ENCODE measurements around the gene SLC30A10. TPM values are rescaled to one million over a fixed set of nuclear protein-coding genes. Genes with fewer than 3 reads are reported as not detected.
"Not testable (repeated sequence)": the region's sequence is repeated elsewhere in the genome, so short reads cannot be mapped to it uniquely, and the experiment has no call there.

The SLC30A10 gene
- polyA plus RNA-seq, 1 experiment = not detected

GRCh38 chr1:219940707-219941106 lies 12.3 kb upstream of the SLC30A10 start:
- Histone ChIP-seq H3K9me3 (ENCODE audit: control insufficient read depth, insufficient read depth, low read length) (no peaks in the 10 kb centered on the region), H3K4me3 (ENCODE audit: low read depth, low read length) (no peak overlapping the region), H3K27me3 (ENCODE audit: control insufficient read depth, insufficient read depth, low read length) (peaks cover 4% of the 10 kb centered on the region), H3K27ac (ENCODE audit: low read depth, low read length) (no peak overlapping the region)
- ChIA-PET POLR2A (no interaction called here), CTCF (no interaction called here)
- TF ChIP-seq CTCF (IDR thresholded peaks at IDR 0.05; ENCODE audit: low read depth, low read length) = no peak
- no peak for DNase-seq (ENCODE audit: low read depth, low spot score)

- CTCF ChIA-PET = no interaction called here
- DNase-seq (ENCODE audit: low read depth, low spot score) = no peak
- no peak overlapping the region for H3K27ac ChIP-seq (ENCODE audit: low read depth, low read length)
- peaks cover 4% of the 10 kb centered on the region for H3K27me3 ChIP-seq (ENCODE audit: control insufficient read depth, insufficient read depth, low read length)
- no peaks in the 10 kb centered on the region for H3K9me3 ChIP-seq (ENCODE audit: control insufficient read depth, insufficient read depth, low read length)
- POLR2A ChIA-PET = no interaction called here
- TF ChIP-seq CTCF (IDR thresholded peaks at IDR 0.05; ENCODE audit: low read depth, low read length) = no peak
- H3K4me3 ChIP-seq (ENCODE audit: low read depth, low read length) = no peak overlapping the region
Observed at GRCh38 chr1:219938706-219939105, 10.3 kb upstream of the SLC30A10 start.

DNA sequence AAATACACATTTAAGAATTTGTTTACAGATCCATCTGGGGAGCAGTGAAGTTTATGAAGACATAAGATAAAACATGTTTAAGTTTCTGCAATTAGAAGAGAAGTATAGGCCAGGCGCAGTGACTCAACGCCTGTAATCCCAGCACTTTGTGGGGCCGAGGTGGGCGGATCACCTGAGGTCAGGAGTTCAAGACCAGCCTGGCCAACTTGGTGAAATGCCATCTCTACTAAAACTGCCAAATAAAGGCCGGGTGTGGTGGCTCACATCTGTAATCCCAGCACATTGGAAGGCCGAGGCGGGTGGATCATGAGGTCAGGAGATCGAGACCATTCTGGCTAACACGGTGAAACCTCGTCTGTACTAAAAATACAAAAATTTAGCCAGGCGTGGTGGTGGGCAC lies 5.4 kb upstream of the SLC30A10 start:
- H3K9me3 ChIP-seq (ENCODE audit: control insufficient read depth, insufficient read depth, low read length); H3K27me3 ChIP-seq (ENCODE audit: control insufficient read depth, insufficient read depth, low read length); DNase-seq (ENCODE audit: low read depth, low spot score); H3K4me3 ChIP-seq (ENCODE audit: low read depth, low read length); H3K27ac ChIP-seq (ENCODE audit: low read depth, low read length); POLR2A ChIA-PET; CTCF ChIA-PET: not testable (repeated sequence)

GRCh38 chr1:219931033-219931432 lies 2.7 kb upstream of the SLC30A10 start:
- CTCF ChIA-PET = no interaction called here
- TF ChIP-seq CTCF (IDR thresholded peaks at IDR 0.05; ENCODE audit: low read depth, low read length) = no peak

GRCh38 chr1:219928791-219929118 lies 398 bp upstream of the SLC30A10 start:
- POLR2A ChIA-PET = no interaction called here
- TF ChIP-seq CTCF (IDR thresholded peaks at IDR 0.05; ENCODE audit: low read depth, low read length) = no peak
- Histone ChIP-seq H3K9me3 (ENCODE audit: control insufficient read depth, insufficient read depth, low read length) (no peaks in the 10 kb centered on the region), H3K27me3 (ENCODE audit: control insufficient read depth, insufficient read depth, low read length) (peaks cover 12% of the 10 kb centered on the region), H3K27ac (ENCODE audit: low read depth, low read length) (no peak overlapping the region), H3K4me3 (ENCODE audit: low read depth, low read length) (no peak overlapping the region)
- CTCF ChIA-PET = no interaction called here
- DNase-seq (ENCODE audit: low read depth, low spot score) = no peak

More at GRCh38 chr1:219931033-219931432, 2.7 kb upstream of the SLC30A10 start:
- Histone ChIP-seq H3K27me3 (ENCODE audit: control insufficient read depth, insufficient read depth, low read length) (peaks cover 12% of the 10 kb centered on the region), H3K9me3 (ENCODE audit: control insufficient read depth, insufficient read depth, low read length) (no peaks in the 10 kb centered on the region), H3K4me3 (ENCODE audit: low read depth, low read length) (no peak overlapping the region), H3K27ac (ENCODE audit: low read depth, low read length) (no peak overlapping the region)
- POLR2A ChIA-PET = no interaction called here
- DNase-seq (ENCODE audit: low read depth, low spot score) = no peak

DNA sequence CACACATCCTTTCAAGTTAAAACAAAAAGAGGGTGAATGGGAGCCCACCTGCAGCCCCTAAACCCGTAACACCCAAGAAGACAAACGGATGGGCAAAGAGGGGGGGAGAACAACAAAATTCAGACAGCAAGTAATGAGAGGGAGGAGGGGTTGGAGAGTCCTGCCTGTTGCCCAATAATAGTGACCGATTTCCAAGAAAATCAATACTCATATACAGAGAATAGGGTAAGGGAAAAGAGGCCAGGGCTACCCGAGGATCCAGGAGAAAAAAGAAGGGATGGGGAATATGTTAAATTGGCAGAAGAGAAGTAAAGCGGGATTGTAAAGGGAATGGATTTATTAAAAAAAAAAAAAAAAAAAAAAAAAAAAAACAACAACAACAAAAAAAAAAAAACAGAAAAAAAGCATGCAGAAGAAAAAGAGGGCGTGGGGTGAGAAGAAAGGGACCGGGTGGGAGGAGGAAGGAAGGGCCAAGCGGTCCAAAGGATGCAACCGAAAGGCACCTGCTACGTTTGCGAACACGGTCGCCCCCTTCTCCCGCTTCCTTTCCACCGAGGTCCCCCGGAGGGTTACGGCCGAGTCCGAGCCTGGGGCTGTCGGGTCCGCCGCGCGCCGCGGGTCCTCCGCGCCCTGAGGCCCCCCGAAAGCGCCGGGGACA lies 930 bp downstream of the SLC30A10 start:
- CTCF ChIA-PET = no interaction called here
- Histone ChIP-seq H3K27me3 (ENCODE audit: control insufficient read depth, insufficient read depth, low read length) (peaks cover 14% of the 10 kb centered on the region), H3K9me3 (ENCODE audit: control insufficient read depth, insufficient read depth, low read length) (no peaks in the 10 kb centered on the region), H3K4me3 (ENCODE audit: low read depth, low read length) (peak overlapping the region; percentile 46; the same call in 1 of the 2 replicates), H3K27ac (ENCODE audit: low read depth, low read length) (no peak overlapping the region)
- no peak for TF ChIP-seq CTCF (IDR thresholded peaks at IDR 0.05; ENCODE audit: low read depth, low read length)
- no peak for DNase-seq (ENCODE audit: low read depth, low spot score)
- POLR2A ChIA-PET = no interaction called here
